HCT116 (cell line): ENCODE measurements around the gene EIF2A. TPM values are rescaled to one million over a fixed set of nuclear protein-coding genes. Genes with fewer than 3 reads are reported as not detected.

Source experiments
- ATAC-seq: fragments of 200-7000 bp; cut with Tn5 transposase; 2 replicates; pipeline ENCODE4 v1.9.1; 2020; ENCODE audit warnings: mild to moderate bottlenecking, moderate library complexity
- BruUV-seq: library from RNA; stranded (reverse); fragments of 400-500 nt; replicated peaks from 2 replicates; lab custom pipeline; 2021; lab: Mats Ljungman, UMichigan
- CTCF ChIA-PET: fragments of 300-600 bp; sonication (Branson Sonifier 250); formaldehyde crosslinking; loops from one replicate; lab custom pipeline; 2021; ENCODE audit warnings: antibody characterized with exemption; lab: Charles Lee
- POLR2A ChIA-PET: fragments of 300-600, 350-600 bp; sonication (Branson Sonifier 250); formaldehyde crosslinking; loops from one replicate; lab custom pipeline; 2021; ENCODE audit warnings: antibody characterized with exemption; lab: Charles Lee
- RAD21 ChIA-PET, 2 experiments: fragments of 300-600 bp; sonication (Branson Sonifier 250); formaldehyde crosslinking; loops; one replicate each; lab custom pipeline; 2023; ENCODE audit warnings: low total read pairs in 2 of 2; ENCODE audit not compliant: uncharacterized antibody in 2 of 2, unreplicated experiment in 2 of 2, low non-redundant PET in 1 of 2; lab: Charles Lee
- DNase-seq: peaks from one replicate; pipeline ENCODE4 v3.0.0-alpha.2; 2010; ENCODE audit warnings: low read depth, low spot score
- H2AFZ ChIP-seq: fragments of 200-600 bp; shearing (Covaris generic), sonication (generic); 2 replicates; pipeline ENCODE4 v1.6.1; 2017; ENCODE audit warnings: low read depth, mixed run types, mixed read lengths, antibody characterized with exemption, low read length; ENCODE audit not compliant: poor library complexity, severe bottlenecking
- H3K27ac ChIP-seq: 2 replicates; pipeline ENCODE4 v1.5.1; 2012; ENCODE audit warnings: low read depth, low read length
- H3K27me3 ChIP-seq: fragments of 200-600 bp; sonication (generic); 2 replicates; pipeline ENCODE4 v1.6.1; 2016; ENCODE audit warnings: mixed run types, low read length, mixed read lengths; ENCODE audit not compliant: insufficient read depth
- H3K36me3 ChIP-seq, 2 experiments: fragments of 200-500 bp in 1 of 2; fragments of 200-600 bp in 1 of 2; sonication (Bioruptor generic) in 1 of 2; sonication (generic) in 1 of 2; 2 replicates each; pipeline versions ENCODE4 v1.5.1 to v1.6.1; 2014 to 2016; ENCODE audit warnings: low read length in 2 of 2, inconsistent platforms in 1 of 2, mixed read lengths in 1 of 2, mixed run types in 1 of 2; ENCODE audit not compliant: insufficient read depth in 2 of 2, control insufficient read depth in 1 of 2
- H3K4me1 ChIP-seq, 2 experiments: fragments of 200-600 bp in 1 of 2; sonication (generic) in 1 of 2; 2 replicates each; pipeline versions ENCODE4 v1.5.1 to v1.6.1; 2012 to 2017; ENCODE audit warnings: low read length in 2 of 2, inconsistent platforms in 1 of 2, mild to moderate bottlenecking in 1 of 2, mixed read lengths in 1 of 2, mixed run types in 1 of 2, moderate library complexity in 1 of 2; ENCODE audit not compliant: insufficient read depth in 2 of 2, control insufficient read depth in 1 of 2
- H3K4me2 ChIP-seq: fragments of 200-600 bp; sonication (generic); 2 replicates; pipeline ENCODE4 v1.6.1; 2017; ENCODE audit warnings: mixed run types, low read length, mixed read lengths
- H3K4me3 ChIP-seq, 2 experiments: fragments of 200-600 bp in 1 of 2; sonication (generic) in 1 of 2; replicated peaks in 1 of 2; 2 replicates each; pipeline ENCODE4 v1.5.1; 2011 to 2016; ENCODE audit warnings: low read length in 2 of 2, control low read depth in 1 of 2, low read depth in 1 of 2, mild to moderate bottlenecking in 1 of 2, mixed read lengths in 1 of 2, mixed run types in 1 of 2
- H3K79me2 ChIP-seq: fragments of 200-600 bp; sonication (generic); 2 replicates; pipeline ENCODE4 v1.6.1; 2017; ENCODE audit warnings: mild to moderate bottlenecking, mixed run types, low read length, moderate library complexity, mixed read lengths; ENCODE audit not compliant: insufficient read depth
- H3K9ac ChIP-seq: fragments of 200-600 bp; sonication (generic); 2 replicates; pipeline ENCODE4 v1.6.1; 2016; ENCODE audit warnings: low read length, mixed read lengths
- H3K9me2 ChIP-seq: fragments of 200-600 bp; sonication (generic), shearing (Covaris generic); 2 replicates; pipeline ENCODE4 v1.6.1; 2017; ENCODE audit warnings: mixed run types, mild to moderate bottlenecking, moderate library complexity; ENCODE audit not compliant: insufficient read depth
- H3K9me3 ChIP-seq, 2 experiments: fragments of 200-500 bp in 1 of 2; fragments of 200-600 bp in 1 of 2; sonication (Bioruptor generic) in 1 of 2; sonication (generic) in 1 of 2; 2 replicates each; pipeline ENCODE4 v1.6.1; 2014 to 2017; ENCODE audit warnings: low read length in 2 of 2, mixed read lengths in 2 of 2, inconsistent platforms in 1 of 2, low read depth in 1 of 2, mild to moderate bottlenecking in 1 of 2, mixed run types in 1 of 2, moderate library complexity in 1 of 2; ENCODE audit not compliant: control insufficient read depth in 1 of 2, insufficient read depth in 1 of 2
- H4K20me1 ChIP-seq: fragments of 200-600 bp; sonication (generic), shearing (Covaris generic); 2 replicates; pipeline ENCODE4 v1.6.1; 2017; ENCODE audit warnings: mixed run types, mild to moderate bottlenecking, moderate library complexity; ENCODE audit not compliant: insufficient read depth
- ATF3 ChIP-seq: IDR thresholded peaks from 2 replicates; pipeline ENCODE4 v1.6.1; 2012
- CBX3 ChIP-seq: IDR thresholded peaks from 2 replicates; pipeline ENCODE4 v1.6.1; 2012; ENCODE audit warnings: low read depth
- CEBPB ChIP-seq: IDR thresholded peaks from 2 replicates; pipeline ENCODE4 v1.6.1; 2012; ENCODE audit warnings: low read depth
- EGR1 ChIP-seq: IDR thresholded peaks from 2 replicates; pipeline ENCODE4 v1.6.1; 2012; ENCODE audit warnings: low read depth
- EZH2 ChIP-seq: fragments of 200-600 bp; sonication (generic); IDR thresholded peaks from 2 replicates; pipeline ENCODE4 v1.6.1; 2017; ENCODE audit warnings: antibody characterized with exemption, mixed run types
- FOSL1 ChIP-seq: IDR thresholded peaks from 2 replicates; pipeline ENCODE4 v1.6.1; 2012; ENCODE audit warnings: low read depth
- JUND ChIP-seq: IDR thresholded peaks from 2 replicates; pipeline ENCODE4 v1.6.1; 2012
- POLR2A ChIP-seq: IDR thresholded peaks from 2 replicates; pipeline ENCODE4 v1.7.0; 2011; ENCODE audit warnings: borderline replicate concordance; ENCODE audit not compliant: insufficient read depth, insufficient read length; ENCODE audit errors: extremely low read depth
- REST ChIP-seq: IDR thresholded peaks from 2 replicates; pipeline ENCODE4 v1.6.1; 2012; ENCODE audit warnings: low read depth
- SP1 ChIP-seq: IDR thresholded peaks from 2 replicates; pipeline ENCODE4 v1.6.1; 2012; ENCODE audit warnings: low read depth
- SRF ChIP-seq: IDR thresholded peaks from 2 replicates; pipeline ENCODE4 v1.6.1; 2012; ENCODE audit warnings: low read depth
- TCF7L2 ChIP-seq: IDR thresholded peaks from 2 replicates; pipeline ENCODE4 v1.7.0; 2011; ENCODE audit warnings: borderline replicate concordance, inconsistent platforms; ENCODE audit not compliant: insufficient read depth, insufficient read length; ENCODE audit errors: extremely low read depth
- ZBTB33 ChIP-seq: IDR thresholded peaks from 2 replicates; pipeline ENCODE4 v1.6.1; 2011; ENCODE audit warnings: mild to moderate bottlenecking, low read length, moderate library complexity; ENCODE audit not compliant: insufficient replicate concordance; ENCODE audit errors: extremely low read depth
- ZFX ChIP-seq: fragments of 450-650 bp; IDR thresholded peaks from 2 replicates; pipeline ENCODE4 v1.6.1; 2017
- ZNF274 ChIP-seq: fragments of 200-500 bp; sonication (Bioruptor generic); IDR thresholded peaks from 2 replicates; pipeline ENCODE4 v1.6.1; 2014; ENCODE audit warnings: mild to moderate bottlenecking, low read depth, low read length, inconsistent platforms
- intact Hi-C: fragments of 100-400 bp; cut with micrococcal nuclease; formaldehyde crosslinking; loops from 2 replicates; pipeline ENCODE4 v1.10.0; 2022
- total RNA-seq: library from RNA; stranded (reverse); gene quantifications from one replicate; pipeline ENCODE4 v1.2.1, GENCODE V29; 2021; ENCODE audit not compliant: unreplicated experiment

The EIF2A gene
- total RNA-seq, 1 experiment from 2014 or later: 126 TPM

- CTCF ChIA-PET: no interaction called here
These were observed 11.4 kb upstream of the EIF2A start for GRCh38 chr3:150535204-150535603.

GRCh38 chr3:150538324-150539208, 8.0 kb upstream of the EIF2A start:
- peaks cover 21% of the 10 kb centered on the region for H3K79me2 ChIP-seq
- no peaks in the 10 kb centered on the region for H3K27me3 ChIP-seq
- H3K9ac ChIP-seq: no peak overlapping the region
- H3K4me3 ChIP-seq: no peak overlapping the region
- H3K9me3 ChIP-seq: no peaks in the 10 kb centered on the region
- no peak overlapping the region for H3K4me2 ChIP-seq
- intact Hi-C loops: no loop called here
- H3K4me1 ChIP-seq: no peaks in the 10 kb centered on the region
- DNase-seq (no peak), ATAC-seq (no peak; the same call in 1 of the 2 replicates)
- peaks cover 7 to 13% of the 10 kb centered on the region in 2 experiments; a peak in 2 of 4 replicates for H3K36me3 ChIP-seq
- BruUV-seq: no TSS peak
- H3K27ac ChIP-seq: no peak overlapping the region
- CTCF ChIA-PET: no interaction called here
- no peak overlapping the region for H2AFZ ChIP-seq
- no peaks in the 10 kb centered on the region for H4K20me1 ChIP-seq
- RAD21 ChIA-PET: no interaction called here
- H3K9me2 ChIP-seq: no peaks in the 10 kb centered on the region
- POLR2A ChIA-PET: interaction anchor here (0.9 kb wide), 1 partner anchor 7 kb away, joined by 3 read pairs; the partner anchor contains the start of genes EIF2A and SERP1
- TF ChIP-seq REST (no peak), ZFX (no peak), SP1 (no peak), SRF (no peak), JUND (no peak), CBX3 (no peak), ZBTB33 (no peak), TCF7L2 (no peak)

More at GRCh38 chr3:150535204-150535603, 11.4 kb upstream of the EIF2A start:
- ATAC-seq: no peak
- no peak overlapping the region for H3K4me2 ChIP-seq
- no TSS peak for BruUV-seq
- H3K27me3 ChIP-seq: no peaks in the 10 kb centered on the region
- no peaks in the 10 kb centered on the region for H3K36me3 ChIP-seq
- intact Hi-C loops: no loop called here
- no peaks in the 10 kb centered on the region for H4K20me1 ChIP-seq
- RAD21 ChIA-PET: no interaction called here
- H2AFZ ChIP-seq: no peak overlapping the region
- H3K4me3 ChIP-seq: no peak overlapping the region
- POLR2A ChIA-PET: no interaction called here
- TF ChIP-seq CEBPB (no peak), FOSL1 (no peak), POLR2A (no peak), SRF (no peak), JUND (no peak), ATF3 (no peak), ZNF274 (no peak), EGR1 (no peak), EZH2 (no peak)
- no peaks in the 10 kb centered on the region for H3K79me2 ChIP-seq
- H3K27ac ChIP-seq: no peak overlapping the region
- no peaks in the 10 kb centered on the region for H3K4me1 ChIP-seq
- no peak overlapping the region for H3K9ac ChIP-seq
- H3K9me3 ChIP-seq: no peaks in the 10 kb centered on the region
- DNase-seq: no peak
- no peaks in the 10 kb centered on the region for H3K9me2 ChIP-seq
